SK-N-SH (cell line): ENCODE measurements around the gene RALGDS. TPM values are rescaled to one million over a fixed set of nuclear protein-coding genes. Genes with fewer than 3 reads are reported as not detected.

Experiments used
- CTCF ChIA-PET: fragments of 300-600, 350-600 bp; formaldehyde crosslinking; extraction: SDS; loops from one replicate; lab custom pipeline; 2021; lab: Yijun Ruan, JAX
- POLR2A ChIA-PET: fragments of 350-600 bp; sonication (Branson Sonifier 250); formaldehyde crosslinking; extraction: SDS; loops from one replicate; lab custom pipeline; 2020; ENCODE audit warnings: antibody characterized with exemption, inconsistent platforms; lab: Yijun Ruan, JAX
- DNase-seq: peaks from one replicate; pipeline ENCODE4 v3.0.0; 2012
- H2AFZ ChIP-seq: fragments of 200-600 bp; sonication (generic); 2 replicates; pipeline ENCODE4 v1.8.1; 2016; ENCODE audit warnings: antibody characterized with exemption, mild to moderate bottlenecking, low read depth
- H3F3A ChIP-seq: fragments of 200-600 bp; sonication (generic); replicated peaks from 2 replicates; pipeline ENCODE3; 2016; ENCODE audit warnings: antibody characterized with exemption, mild to moderate bottlenecking; ENCODE audit not compliant: insufficient read depth
- H3K27ac ChIP-seq, 2 experiments: fragments of 200-500 bp in 1 of 2; fragments of 200-600 bp in 1 of 2; sonication (Bioruptor generic) in 1 of 2; sonication (generic), shearing (Covaris generic) in 1 of 2; 2 replicates each; pipeline versions ENCODE4 v1.5.1 to v1.6.1; 2014 to 2016; ENCODE audit warnings: low read depth in 2 of 2, inconsistent platforms in 1 of 2, low read length in 1 of 2, mild to moderate bottlenecking in 1 of 2, mixed read lengths in 1 of 2
- H3K27me3 ChIP-seq: fragments of 200-600 bp; sonication (generic), shearing (Covaris generic); 2 replicates; pipeline ENCODE4 v1.6.1; 2016; ENCODE audit warnings: mixed run types; ENCODE audit not compliant: insufficient read depth
- H3K36me3 ChIP-seq, 2 experiments: fragments of 200-500 bp in 1 of 2; fragments of 200-600 bp in 1 of 2; sonication (Bioruptor generic) in 1 of 2; sonication (generic) in 1 of 2; replicated peaks in 1 of 2; 2 replicates each; pipeline versions ENCODE3 to v1.5.1; 2014 to 2016; ENCODE audit warnings: low read length in 1 of 2, mild to moderate bottlenecking in 1 of 2; ENCODE audit not compliant: insufficient read depth in 2 of 2, control insufficient read depth in 1 of 2
- H3K4me1 ChIP-seq, 2 experiments: fragments of 200-500 bp in 1 of 2; fragments of 200-600 bp in 1 of 2; sonication (Bioruptor generic) in 1 of 2; sonication (generic), shearing (Covaris generic) in 1 of 2; 2 replicates each; pipeline versions ENCODE4 v1.5.1 to v1.6.1; 2014 to 2016; ENCODE audit warnings: low read depth in 1 of 2, low read length in 1 of 2, mixed run types in 1 of 2; ENCODE audit not compliant: insufficient read depth in 2 of 2, control insufficient read depth in 1 of 2
- H3K4me2 ChIP-seq: fragments of 200-600 bp; sonication (generic), shearing (Covaris generic); 2 replicates; pipeline ENCODE4 v1.6.1; 2017; ENCODE audit warnings: mixed run types
- H3K4me3 ChIP-seq, 2 experiments: fragments of 200-500 bp in 1 of 2; fragments of 200-600 bp in 1 of 2; sonication (Bioruptor generic) in 1 of 2; sonication (generic), shearing (Covaris generic) in 1 of 2; 2 replicates each; pipeline versions ENCODE4 v1.5.1 to v1.8.1; 2014 to 2016; ENCODE audit warnings: low read depth in 2 of 2, inconsistent platforms in 1 of 2, low read length in 1 of 2, mild to moderate bottlenecking in 1 of 2, mixed read lengths in 1 of 2, moderate library complexity in 1 of 2
- H3K79me2 ChIP-seq: fragments of 200-600 bp; sonication (generic); 2 replicates; pipeline ENCODE4 v1.8.1; 2017; ENCODE audit warnings: mild to moderate bottlenecking; ENCODE audit not compliant: insufficient read depth
- H3K9ac ChIP-seq: fragments of 200-600 bp; sonication (generic); 2 replicates; pipeline ENCODE4 v1.6.1; 2017; ENCODE audit warnings: mixed run types
- H3K9me2 ChIP-seq: fragments of 200-600 bp; sonication (generic); 2 replicates; pipeline ENCODE4 v1.6.1; 2017; ENCODE audit warnings: mixed run types
- H3K9me3 ChIP-seq: fragments of 200-600 bp; sonication (generic); 2 replicates; pipeline ENCODE4 v1.6.1; 2017; ENCODE audit warnings: mixed run types, mild to moderate bottlenecking, moderate library complexity
- H4K20me1 ChIP-seq: fragments of 200-600 bp; sonication (generic); 2 replicates; pipeline ENCODE4 v1.6.1; 2017; ENCODE audit warnings: mild to moderate bottlenecking, mixed run types; ENCODE audit not compliant: insufficient read depth
- ELF1 ChIP-seq: IDR thresholded peaks from 2 replicates; pipeline ENCODE4 v1.4.0; 2012
- EP300 ChIP-seq, 2 experiments: IDR thresholded peaks; 2 replicates each; pipeline versions ENCODE4 v1.4.0 to v1.6.1; 2012; ENCODE audit warnings: borderline replicate concordance in 1 of 2, low read depth in 1 of 2, low read length in 1 of 2
- FOSL2 ChIP-seq: IDR thresholded peaks from 2 replicates; pipeline ENCODE4 v1.4.0; 2012; ENCODE audit warnings: low read depth, mild to moderate bottlenecking, moderate library complexity, borderline replicate concordance
- FOXJ3 ChIP-seq: sonication (generic); formaldehyde crosslinking; IDR thresholded peaks from 2 replicates; pipeline ENCODE4 v1.5.1; 2020; ENCODE audit warnings: mild to moderate bottlenecking, missing genetic modification reagents
- MEF2A ChIP-seq: IDR thresholded peaks from 2 replicates; pipeline ENCODE4 v1.4.0; 2012; ENCODE audit warnings: low read depth, borderline replicate concordance
- MXI1 ChIP-seq: IDR thresholded peaks from 2 replicates; pipeline ENCODE4 v1.6.1; 2012; ENCODE audit warnings: mild to moderate bottlenecking, low read depth, low read length, improper control_type of control experiment
- NFIC ChIP-seq: IDR thresholded peaks from 2 replicates; pipeline ENCODE4 v1.4.0; 2012; ENCODE audit warnings: borderline replicate concordance
- NRF1 ChIP-seq: IDR thresholded peaks from 2 replicates; pipeline ENCODE4 v1.6.1; 2012; ENCODE audit warnings: low read depth, mild to moderate bottlenecking, low read length
- POLR2AphosphoS5 ChIP-seq: IDR thresholded peaks from 2 replicates; pipeline ENCODE4 v1.6.1; 2012; ENCODE audit warnings: low read depth, low read length
- RCOR1 ChIP-seq: fragments of 150-350 bp; IDR thresholded peaks from 2 replicates; pipeline ENCODE4 v1.6.1; 2017; ENCODE audit warnings: antibody characterized with exemption, low read length
- RFX5 ChIP-seq: IDR thresholded peaks from 2 replicates; pipeline ENCODE4 v1.6.1; 2012; ENCODE audit warnings: mild to moderate bottlenecking, improper control_type of control experiment, low read length
- SIN3A ChIP-seq: IDR thresholded peaks from 2 replicates; pipeline ENCODE4 v1.6.1; 2012; ENCODE audit warnings: low read depth, mild to moderate bottlenecking, low read length, moderate library complexity, borderline replicate concordance
- TAF1 ChIP-seq: IDR thresholded peaks from 2 replicates; pipeline ENCODE4 v1.6.1; 2012; ENCODE audit warnings: low read depth, mild to moderate bottlenecking, low read length, moderate library complexity, borderline replicate concordance
- TCF12 ChIP-seq: IDR thresholded peaks from 2 replicates; pipeline ENCODE4 v1.4.0; 2012
- TEAD4 ChIP-seq: IDR thresholded peaks from 2 replicates; pipeline ENCODE4 v1.4.0; 2012; ENCODE audit warnings: mild to moderate bottlenecking, borderline replicate concordance; ENCODE audit not compliant: insufficient read depth
- USF2 ChIP-seq: fragments of 150-350 bp; IDR thresholded peaks from 2 replicates; pipeline ENCODE4 v1.6.1; 2017; ENCODE audit warnings: antibody characterized with exemption, low read length, low read depth, borderline replicate concordance
- YY1 ChIP-seq: IDR thresholded peaks from 2 replicates; pipeline ENCODE4 v1.4.0; 2012; ENCODE audit warnings: low read depth, mild to moderate bottlenecking
- WGBS: methylation state at CpG from one replicate; pipeline ENCODE4 v1.1.6; 2017; ENCODE audit warnings: low lambda C conversion rate; 5-methylcytosine and 5-hydroxymethylcytosine counted together
- polyA plus RNA-seq, 3 experiments: library from polyadenylated mRNA; depleted of rRNA; stranded (reverse); fragments of >200 nt; gene quantifications; 2 replicates each; pipeline ENCODE4 v1.2.3, GENCODE V29; 2012
- TF ChIP-seq, protein P1 (sequence below): IDR thresholded peaks from 2 replicates; pipeline ENCODE4 v1.4.0; 2012; ENCODE audit warnings: low read depth, borderline replicate concordance
- TF ChIP-seq, protein P2 (sequence below): IDR thresholded peaks from 2 replicates; pipeline ENCODE4; 2012
- TF ChIP-seq, protein P3 (sequence below): IDR thresholded peaks from 2 replicates; pipeline ENCODE4 v1.4.0; 2012; ENCODE audit warnings: low read depth

The RALGDS gene
- polyA plus RNA-seq, 1 of the 3 experiments (the other 2 are of a cell fraction), result 64.7 TPM

- H3K79me2 ChIP-seq, result no peaks in the 10 kb centered on the region
- H3K4me1 ChIP-seq, result peaks cover 0 to 36% of the 10 kb centered on the region in 2 experiments; a peak in 2 of 4 replicates
- no peaks in the 10 kb centered on the region for H3K9me2 ChIP-seq
- H3K9me3 ChIP-seq, result no peaks in the 10 kb centered on the region
- H3K4me3 ChIP-seq, result no peak overlapping the region
- no peak overlapping the region; a peak in 1 of 4 replicates for H3K27ac ChIP-seq
- TF ChIP-seq, protein P1, sequence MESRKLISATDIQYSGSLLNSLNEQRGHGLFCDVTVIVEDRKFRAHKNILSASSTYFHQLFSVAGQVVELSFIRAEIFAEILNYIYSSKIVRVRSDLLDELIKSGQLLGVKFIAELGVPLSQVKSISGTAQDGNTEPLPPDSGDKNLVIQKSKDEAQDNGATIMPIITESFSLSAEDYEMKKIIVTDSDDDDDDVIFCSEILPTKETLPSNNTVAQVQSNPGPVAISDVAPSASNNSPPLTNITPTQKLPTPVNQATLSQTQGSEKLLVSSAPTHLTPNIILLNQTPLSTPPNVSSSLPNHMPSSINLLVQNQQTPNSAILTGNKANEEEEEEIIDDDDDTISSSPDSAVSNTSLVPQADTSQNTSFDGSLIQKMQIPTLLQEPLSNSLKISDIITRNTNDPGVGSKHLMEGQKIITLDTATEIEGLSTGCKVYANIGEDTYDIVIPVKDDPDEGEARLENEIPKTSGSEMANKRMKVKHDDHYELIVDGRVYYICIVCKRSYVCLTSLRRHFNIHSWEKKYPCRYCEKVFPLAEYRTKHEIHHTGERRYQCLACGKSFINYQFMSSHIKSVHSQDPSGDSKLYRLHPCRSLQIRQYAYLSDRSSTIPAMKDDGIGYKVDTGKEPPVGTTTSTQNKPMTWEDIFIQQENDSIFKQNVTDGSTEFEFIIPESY, result no peak
- TF ChIP-seq, protein P2, sequence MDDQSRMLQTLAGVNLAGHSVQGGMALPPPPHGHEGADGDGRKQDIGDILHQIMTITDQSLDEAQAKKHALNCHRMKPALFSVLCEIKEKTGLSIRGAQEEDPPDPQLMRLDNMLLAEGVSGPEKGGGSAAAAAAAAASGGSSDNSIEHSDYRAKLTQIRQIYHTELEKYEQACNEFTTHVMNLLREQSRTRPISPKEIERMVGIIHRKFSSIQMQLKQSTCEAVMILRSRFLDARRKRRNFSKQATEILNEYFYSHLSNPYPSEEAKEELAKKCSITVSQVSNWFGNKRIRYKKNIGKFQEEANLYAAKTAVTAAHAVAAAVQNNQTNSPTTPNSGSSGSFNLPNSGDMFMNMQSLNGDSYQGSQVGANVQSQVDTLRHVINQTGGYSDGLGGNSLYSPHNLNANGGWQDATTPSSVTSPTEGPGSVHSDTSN, result no peak
- TF ChIP-seq SIN3A (no peak), TAF1 (no peak), FOXJ3 (CRISPR knock-in tag) (no peak), NRF1 (no peak), MEF2A (no peak), USF2 (no peak), MXI1 (no peak), RFX5 (no peak), YY1 (no peak), EP300 (IDR thresholded peaks at IDR 0.05; ENCODE audit: borderline replicate concordance in 1 of 2, low read depth in 1 of 2, low read length in 1 of 2) (no peak), ELF1 (no peak), NFIC (no peak), TEAD4 (no peak), FOSL2 (no peak), POLR2AphosphoS5 (no peak), RCOR1 (no peak), TCF12 (no peak)
- TF ChIP-seq, protein P3, sequence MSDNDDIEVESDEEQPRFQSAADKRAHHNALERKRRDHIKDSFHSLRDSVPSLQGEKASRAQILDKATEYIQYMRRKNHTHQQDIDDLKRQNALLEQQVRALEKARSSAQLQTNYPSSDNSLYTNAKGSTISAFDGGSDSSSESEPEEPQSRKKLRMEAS, result no peak
- H3K9ac ChIP-seq, result no peak overlapping the region
- H3F3A ChIP-seq, result peaks cover 4% of the 10 kb centered on the region
- WGBS, result 81% methylated on average over 5 of the region's 7 CpGs
- DNase-seq, result no peak
- POLR2A ChIA-PET, result no interaction called here
- no peaks in the 10 kb centered on the region for H3K27me3 ChIP-seq
- H2AFZ ChIP-seq, result no peak overlapping the region
- H3K4me2 ChIP-seq, result no peak overlapping the region
- no peaks in the 10 kb centered on the region for H3K36me3 ChIP-seq
- CTCF ChIA-PET, result interaction anchor here (1.0 to 6.6 kb wide), 5 partner anchors 13 to 67 kb away, joined by 4 to 40 read pairs (median 17); no protein-coding TSS in a partner anchor
- no peaks in the 10 kb centered on the region for H4K20me1 ChIP-seq
These were observed 32.3 kb downstream of the RALGDS start for GRCh38 chr9:133088756-133089155.
